ENCODE data around the gene DPP8.
"Not testable (repeated sequence)": the region's sequence is repeated elsewhere in the genome, so short reads cannot be mapped to it uniquely, and the experiment has no call there.

DPP8 gene

GRCh38 chr15:65528461-65529060 lies 11.1 kb upstream of the DPP8 start:
- intact Hi-C loops (cut with DNase I): no loop called here
- peak in 2 of 10 donors; percentile 33 to 57 for DNase-seq

GRCh38 chr15:65525622-65526021 lies 8.1 kb upstream of the DPP8 start:
- peak in 3 of 10 donors; percentile 27 to 69 (median 40) for DNase-seq
- intact Hi-C loops (cut with DNase I): no loop called here

DNA sequence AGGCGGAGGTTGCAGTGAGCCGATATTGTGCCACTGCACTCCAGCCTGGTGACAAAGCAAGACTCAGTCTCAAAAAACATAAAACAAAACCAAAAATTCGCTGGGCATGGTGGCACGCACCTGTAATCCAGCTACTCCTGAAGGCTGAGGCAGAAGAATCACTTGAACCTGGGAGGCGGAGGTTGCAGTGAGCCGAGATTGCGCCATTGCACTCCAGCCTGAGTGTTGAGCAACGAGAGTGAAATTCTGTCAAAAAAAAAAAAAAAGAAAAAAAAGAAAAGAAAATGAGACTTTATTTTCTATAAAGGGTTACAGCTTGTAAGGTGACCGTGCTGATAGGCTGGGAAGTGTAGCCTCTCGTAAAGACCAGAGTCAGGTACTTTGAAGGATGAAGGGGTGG lies 6.7 kb upstream of the DPP8 start:
- intact Hi-C loops (cut with DNase I): no loop called here
- DNase-seq: no peak

- intact Hi-C loops (cut with DNase I): no loop called here
- no peak for DNase-seq
These were observed 3.9 kb upstream of the DPP8 start for GRCh38 chr15:65521350-65521749.

GRCh38 chr15:65518633-65519285 lies 1.3 kb upstream of the DPP8 start:
- intact Hi-C loops (cut with DNase I): no loop called here
- DNase-seq: no peak

DNA sequence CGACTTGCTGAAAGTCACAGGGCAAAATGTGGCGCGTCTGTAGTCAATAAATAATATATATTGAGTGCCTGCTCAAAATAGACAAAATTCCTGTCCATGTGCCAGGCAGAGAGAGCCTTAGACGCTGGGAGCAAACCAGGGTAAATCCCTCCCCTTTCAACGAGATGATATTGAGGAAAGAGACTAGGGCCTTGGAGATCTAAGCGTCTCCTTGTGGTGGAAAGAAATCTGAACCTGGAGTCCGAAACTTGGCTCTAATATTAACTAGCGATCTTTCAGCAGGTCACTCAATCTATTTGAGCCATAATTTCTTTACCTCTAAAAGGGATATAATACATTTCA lies 348 bp upstream of the DPP8 start:
- intact Hi-C loops (cut with DNase I): loop anchor here (1.0 kb wide), 1 partner anchor 12 kb away; the partner anchor contains the start of gene HACD3
- no peak for DNase-seq

DNA sequence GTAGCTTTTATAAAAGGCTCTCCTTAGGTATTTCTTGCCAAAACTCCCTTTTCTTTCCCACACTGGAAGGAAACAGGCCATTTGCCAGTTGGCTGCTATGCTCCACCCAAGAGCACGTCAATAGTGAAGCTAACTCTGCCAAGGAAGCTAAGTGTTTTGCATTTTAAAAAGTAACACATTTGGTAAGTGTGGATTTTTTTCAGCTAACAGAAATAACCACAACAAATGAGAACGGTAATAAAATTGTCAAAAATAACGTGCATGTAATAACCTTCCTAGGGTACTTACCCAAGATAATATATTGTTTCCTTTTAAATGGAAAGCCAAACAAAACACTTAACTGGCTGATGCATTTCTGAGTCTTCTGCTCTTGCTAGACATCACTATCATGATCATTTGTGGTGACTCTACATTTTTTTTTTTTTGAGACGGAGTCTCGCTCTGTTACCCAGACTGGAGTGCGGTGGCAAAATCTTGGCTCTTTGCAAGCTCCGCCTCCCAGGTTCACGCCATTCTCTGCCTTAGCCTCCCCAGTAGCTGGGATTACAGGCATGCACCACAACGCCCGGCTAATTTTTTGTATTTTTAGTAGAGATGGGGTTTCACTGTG lies 4.6 kb downstream of the DPP8 start:
- DNase-seq: peak in 6 of 10 donors; percentile 24 to 91 (median 46)
- intact Hi-C loops (cut with DNase I): no loop called here

DNA sequence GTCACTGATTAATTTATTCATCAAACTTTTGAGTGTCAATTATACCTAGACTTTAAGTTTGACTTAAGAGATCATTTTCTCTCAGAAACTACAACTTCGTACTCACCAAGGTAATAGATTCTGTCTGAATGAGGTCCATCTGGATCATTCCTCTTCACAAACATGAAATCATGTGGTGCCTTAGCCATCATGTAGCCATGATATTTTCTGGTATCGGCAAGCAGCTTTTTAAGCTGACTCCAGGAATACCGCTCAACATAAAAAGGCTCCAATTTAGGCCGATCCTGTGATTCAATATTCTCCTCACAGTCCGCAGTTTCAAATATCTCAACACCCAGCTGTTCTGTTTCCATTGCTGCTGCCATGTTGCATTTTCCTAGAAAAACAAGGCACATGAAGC lies 5.3 kb downstream of the DPP8 start:
- intact Hi-C loops (cut with DNase I): no loop called here
- no peak for DNase-seq

DNA sequence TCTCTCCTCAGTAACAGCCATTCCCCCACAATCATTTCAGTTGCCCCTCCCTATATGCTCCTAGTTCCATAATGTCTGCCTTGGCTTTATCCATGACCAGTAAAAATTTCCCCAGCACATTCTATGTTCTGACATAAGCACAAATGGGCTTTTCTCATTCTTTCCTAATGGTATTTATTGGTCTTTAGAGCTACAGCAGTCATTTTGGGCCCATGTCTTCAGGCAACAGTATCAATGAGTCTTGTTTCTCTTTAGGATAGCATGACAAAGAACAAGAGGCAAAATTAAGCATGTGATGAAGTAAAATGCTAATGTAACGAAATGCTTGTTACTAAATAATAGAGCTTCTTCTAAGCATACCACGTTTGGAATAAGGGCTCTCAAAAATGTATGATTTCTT lies 8.2 kb downstream of the DPP8 start:
- intact Hi-C loops (cut with DNase I): no loop called here
- DNase-seq: no peak

- intact Hi-C loops (cut with DNase I): no loop called here
- no peak for DNase-seq
These were observed 23.4 kb downstream of the DPP8 start for GRCh38 chr15:65494076-65494475.

DNA sequence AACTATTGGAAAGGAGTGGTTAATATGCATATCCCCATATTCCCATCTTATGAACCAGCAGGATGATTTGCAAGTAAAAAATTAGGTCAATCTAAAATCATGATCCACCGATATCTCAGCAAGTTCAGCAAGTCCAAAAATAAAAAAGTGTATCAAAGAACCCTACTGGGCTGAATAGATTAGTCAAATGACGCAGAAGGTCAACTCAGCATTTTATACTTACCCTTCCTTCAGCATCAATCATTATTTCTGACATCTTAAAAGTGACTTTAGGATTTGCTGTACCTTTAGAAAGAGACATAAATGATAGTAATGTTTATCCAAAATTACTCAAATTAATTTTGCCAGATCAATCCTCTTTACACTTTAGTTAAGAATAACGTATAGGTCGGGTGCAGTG lies 32.6 kb downstream of the DPP8 start:
- intact Hi-C loops (cut with DNase I): no loop called here
- DNase-seq: no peak

DNA sequence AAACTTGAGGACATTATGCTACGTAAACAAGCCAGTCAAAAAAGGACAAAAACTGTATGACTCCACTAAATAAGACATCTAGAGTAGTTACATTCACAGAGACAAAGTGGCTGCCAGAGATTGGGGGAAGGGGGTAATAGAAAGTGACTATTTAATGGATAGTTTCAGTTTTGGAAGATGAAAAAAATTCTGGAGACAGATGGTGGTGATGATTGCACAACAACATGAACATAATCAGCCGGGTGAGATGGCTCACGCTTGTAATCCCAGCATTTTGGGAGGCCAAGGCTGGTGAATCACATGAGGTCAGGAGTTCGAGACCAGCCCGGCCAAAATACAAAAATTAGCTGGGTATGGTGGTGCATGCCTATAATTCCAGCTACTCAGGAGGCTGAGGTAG lies 40.6 kb downstream of the DPP8 start:
- intact Hi-C loops (cut with DNase I): no loop called here
- no peak for DNase-seq

- intact Hi-C loops (cut with DNase I): no loop called here
- no peak for DNase-seq
These were observed 46.6 kb downstream of the DPP8 start for GRCh38 chr15:65470866-65471265.

GRCh38 chr15:65468229-65468909 lies 49.1 kb downstream of the DPP8 start:
- intact Hi-C loops (cut with DNase I): no loop called here
- DNase-seq: no peak

DNA sequence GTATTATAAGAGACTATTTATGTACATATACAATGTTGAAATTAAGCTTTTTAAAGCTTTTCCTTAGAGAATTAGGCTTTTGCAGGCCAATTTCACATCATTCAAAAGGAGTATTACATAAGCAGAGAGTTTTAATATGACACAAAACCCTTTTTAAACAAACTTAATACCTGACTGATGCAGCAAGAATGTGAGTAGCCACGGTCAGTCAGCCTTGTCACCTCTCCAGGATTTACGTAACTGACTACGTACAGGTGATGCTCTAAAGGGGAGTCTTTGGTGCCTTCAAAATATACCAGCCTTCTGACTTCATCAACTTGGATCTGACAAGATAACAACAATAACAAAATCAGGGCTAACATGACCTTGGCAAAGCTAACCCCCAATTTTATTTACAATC lies 50.6 kb downstream of the DPP8 start:
- intact Hi-C loops (cut with DNase I): no loop called here

DNA sequence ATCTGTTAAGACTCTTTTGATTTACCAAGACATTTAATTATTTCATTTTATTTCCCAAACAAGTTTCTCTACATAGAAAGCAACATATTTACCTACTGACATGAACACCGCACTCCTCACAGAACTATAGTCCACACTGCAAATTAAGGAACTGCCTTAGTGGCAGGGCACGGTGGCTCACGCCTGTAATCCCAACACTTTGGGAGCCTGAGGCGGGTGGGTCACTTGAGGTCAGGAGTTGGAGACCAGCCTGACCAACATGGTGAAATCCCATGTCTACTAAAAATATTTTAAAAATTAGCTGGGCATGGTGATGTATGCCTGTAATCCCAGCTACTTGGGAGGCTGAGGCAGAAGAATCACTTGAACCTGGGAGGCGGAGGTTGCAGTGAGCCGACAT lies 54.4 kb downstream of the DPP8 start:
- DNase-seq; intact Hi-C loops (cut with DNase I): not testable (repeated sequence)

More for the DNA sequence above, 50.6 kb downstream of the DPP8 start:
- DNase-seq: no peak

DNA sequence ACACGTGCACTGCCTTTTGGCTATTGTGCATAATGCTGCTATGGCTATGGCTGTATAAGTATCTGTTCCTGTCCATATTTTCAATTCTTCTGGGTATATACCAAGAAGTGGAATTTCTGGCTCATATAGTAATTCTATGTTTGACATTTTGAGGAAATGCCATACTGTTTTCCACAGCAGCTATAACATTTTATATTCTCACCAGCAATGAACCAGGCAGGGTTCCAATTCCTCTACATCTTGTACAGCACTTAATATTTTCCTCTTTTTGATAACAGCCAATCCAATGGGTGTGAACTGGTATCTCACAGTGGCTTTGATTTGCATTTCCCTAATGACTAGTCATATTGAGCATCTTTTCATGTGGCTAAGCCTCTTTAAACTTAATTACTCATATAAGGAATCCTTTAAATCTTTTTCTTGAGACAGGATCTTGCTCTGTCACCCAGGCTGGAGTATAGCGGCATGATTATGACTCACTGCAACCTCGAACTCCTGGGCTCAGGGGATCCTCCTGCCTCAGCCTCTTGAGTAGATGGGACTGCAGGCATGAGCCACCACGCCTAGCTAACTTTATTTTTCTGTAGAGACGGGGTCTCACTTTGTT lies 56.6 kb downstream of the DPP8 start:
- DNase-seq: no peak
- intact Hi-C loops (cut with DNase I): no loop called here

DNA sequence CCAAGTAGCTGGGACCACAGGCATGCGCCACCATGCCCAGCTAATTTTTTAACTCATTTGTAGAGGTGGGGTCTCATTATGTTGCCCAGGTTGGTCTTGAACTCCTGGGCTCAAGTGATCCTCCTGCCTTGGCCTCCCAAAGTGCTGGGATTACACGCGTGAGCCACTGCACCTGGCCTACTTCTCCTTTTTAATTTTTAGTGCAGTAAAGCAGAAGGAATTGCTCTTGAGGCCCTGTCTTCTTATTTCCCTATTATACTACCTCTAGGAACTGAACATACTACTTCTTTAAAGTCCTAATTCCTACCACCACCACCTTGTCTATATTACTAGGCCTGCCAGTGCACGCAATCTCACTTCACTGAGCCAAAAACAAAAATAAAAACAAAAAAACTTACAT lies 62.2 kb downstream of the DPP8 start:
- DNase-seq; intact Hi-C loops (cut with DNase I): not testable (repeated sequence)

GRCh38 chr15:65451989-65452388 lies 65.5 kb downstream of the DPP8 start:
- intact Hi-C loops (cut with DNase I): no loop called here
- DNase-seq: no peak

- intact Hi-C loops (cut with DNase I): no loop called here
- no peak for DNase-seq
These were observed 66.9 kb downstream of the DPP8 start for GRCh38 chr15:65450556-65450955.

DNA sequence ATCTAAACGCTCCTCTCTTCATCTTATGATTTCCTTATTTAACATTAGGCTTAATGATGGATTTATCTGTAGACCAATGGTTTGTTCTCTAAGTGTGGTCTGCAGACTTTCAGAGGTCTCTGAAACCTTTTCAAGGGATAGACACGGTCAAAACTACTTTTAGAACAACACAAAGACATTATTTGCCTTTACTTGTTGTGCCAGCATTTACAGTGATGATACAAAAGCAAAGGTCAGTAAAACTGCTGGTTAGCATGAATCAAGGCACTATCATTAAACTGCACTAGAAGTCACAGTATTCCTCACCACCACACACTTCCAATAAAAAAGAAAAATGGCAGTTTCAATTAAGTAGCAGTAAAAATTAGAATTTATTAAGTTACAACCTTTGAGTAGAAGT lies 70.3 kb downstream of the DPP8 start:
- no peak for DNase-seq
- intact Hi-C loops (cut with DNase I): no loop called here
